CD14-positive monocyte (primary cell): ENCODE data around the gene UGT1A9. TPM values are rescaled to one million over a fixed set of nuclear protein-coding genes. Genes with fewer than 3 reads are reported as not detected.

Experiments used
- DNase-seq, 3 donors: peaks; one replicate each; pipeline ENCODE4 v3.0.0-alpha.2; 2011 to 2022
- H2AFZ ChIP-seq: 2 replicates; pipeline ENCODE4 v1.6.0; 2012; ENCODE audit warnings: mild to moderate bottlenecking, low read depth, low read length, inconsistent platforms; ENCODE audit not compliant: insufficient read depth, poor library complexity, severe bottlenecking
- H3K27ac ChIP-seq, 2 donors: 1 replicate in 1 of 2; 2 replicates in 1 of 2; pipeline ENCODE4 v1.5.1; 2012 to 2013; ENCODE audit warnings: low read length in 2 of 2, control low read depth in 1 of 2, inconsistent platforms in 1 of 2, low read depth in 1 of 2, mild to moderate bottlenecking in 1 of 2
- H3K27me3 ChIP-seq, 2 donors: one replicate each; pipeline versions ENCODE4 v1.6.0 to v1.6.1; 2011 to 2013; ENCODE audit warnings: low read length in 2 of 2; ENCODE audit not compliant: control insufficient read depth in 2 of 2, insufficient read depth in 2 of 2
- H3K36me3 ChIP-seq, 2 donors: replicated peaks in 1 of 2; 1 replicate in 1 of 2; 2 replicates in 1 of 2; pipeline versions ENCODE4 v1.5.1 to v1.6.1; 2012 to 2013; ENCODE audit warnings: low read length in 2 of 2, control low read depth in 1 of 2, inconsistent platforms in 1 of 2, mild to moderate bottlenecking in 1 of 2; ENCODE audit not compliant: insufficient read depth in 2 of 2, control insufficient read depth in 1 of 2
- H3K4me1 ChIP-seq, 2 donors: 1 replicate in 1 of 2; 2 replicates in 1 of 2; pipeline versions ENCODE4 v1.5.1 to v1.6.1; 2012 to 2013; ENCODE audit warnings: low read length in 2 of 2, control low read depth in 1 of 2, inconsistent platforms in 1 of 2, mild to moderate bottlenecking in 1 of 2, moderate library complexity in 1 of 2; ENCODE audit not compliant: insufficient read depth in 2 of 2, control insufficient read depth in 1 of 2
- H3K4me2 ChIP-seq: replicated peaks from 2 replicates; pipeline ENCODE3; 2012; ENCODE audit warnings: low read length, moderate library complexity, mild to moderate bottlenecking; ENCODE audit not compliant: poor library complexity, severe bottlenecking; ENCODE audit errors: extremely low read depth
- H3K4me3 ChIP-seq, 3 experiments: fragments of 200-600 bp in 1 of 3; sonication (generic) in 1 of 3; replicated peaks in 1 of 3; 1 replicate in 2 of 3; 2 replicates in 1 of 3; pipeline ENCODE4 v1.5.1; 2011 to 2013; ENCODE audit warnings: low read length in 3 of 3, mild to moderate bottlenecking in 3 of 3, control low read depth in 2 of 3, low read depth in 2 of 3, inconsistent platforms in 1 of 3, moderate library complexity in 1 of 3
- H3K79me2 ChIP-seq: 2 replicates; pipeline ENCODE4 v1.6.0; 2012; ENCODE audit warnings: mild to moderate bottlenecking, control low read depth, inconsistent platforms, low read length, moderate library complexity; ENCODE audit not compliant: insufficient read depth
- H3K9ac ChIP-seq: 2 replicates; pipeline ENCODE4 v1.6.0; 2017; ENCODE audit warnings: low read length, mild to moderate bottlenecking; ENCODE audit not compliant: insufficient read depth, poor library complexity, severe bottlenecking
- H3K9me3 ChIP-seq, 2 donors: replicated peaks in 1 of 2; 1 replicate in 1 of 2; 2 replicates in 1 of 2; pipeline versions ENCODE4 v1.5.1 to v1.6.1; 2012 to 2013; ENCODE audit warnings: low read length in 2 of 2, control low read depth in 1 of 2; ENCODE audit not compliant: control insufficient read depth in 1 of 2, insufficient read depth in 1 of 2
- H4K20me1 ChIP-seq: 2 replicates; pipeline ENCODE4 v1.6.0; 2012; ENCODE audit warnings: mild to moderate bottlenecking, low read length, control low read depth, moderate library complexity; ENCODE audit not compliant: insufficient read depth
- H3K27ac Mint-ChIP-seq, 7 donors: one replicate each; pipeline ENCODE4 v1.8.0; 2020; ENCODE audit warnings: mild to moderate bottlenecking in 7 of 7, mixed read lengths in 7 of 7, moderate library complexity in 6 of 7, inconsistent platforms in 2 of 7
- H3K27me3 Mint-ChIP-seq, 3 donors: one replicate each; pipeline ENCODE4 v1.8.0; 2021 to 2022; ENCODE audit warnings: low read depth in 3 of 3, mild to moderate bottlenecking in 3 of 3, mixed read lengths in 3 of 3, moderate library complexity in 3 of 3, inconsistent platforms in 1 of 3
- H3K36me3 Mint-ChIP-seq, 2 donors: one replicate each; pipeline ENCODE4 v1.8.0; 2020; ENCODE audit warnings: mixed read lengths in 2 of 2, inconsistent platforms in 1 of 2, mild to moderate bottlenecking in 1 of 2
- H3K4me1 Mint-ChIP-seq: one replicate; pipeline ENCODE4 v1.8.0; 2020; ENCODE audit warnings: mild to moderate bottlenecking, mixed read lengths
- H3K4me3 Mint-ChIP-seq, 2 donors: one replicate each; pipeline ENCODE4 v1.8.0; 2020; ENCODE audit warnings: mild to moderate bottlenecking in 2 of 2, mixed read lengths in 2 of 2, moderate library complexity in 1 of 2
- H3K9me3 Mint-ChIP-seq, 7 donors: one replicate each; pipeline ENCODE4 v1.8.0; 2020 to 2022; ENCODE audit warnings: mixed read lengths in 7 of 7, mild to moderate bottlenecking in 6 of 7, moderate library complexity in 6 of 7, inconsistent platforms in 2 of 7
- CTCF ChIP-seq: fragments of 200-600 bp; IDR thresholded peaks from one replicate; pipeline ENCODE4 v1.8.0; 2022; ENCODE audit warnings: antibody characterized with exemption, mild to moderate bottlenecking
- WGBS: methylation state at CpG from one replicate; pipeline ENCODE4 v1.1.5; 2013; ENCODE audit warnings: missing lambda C conversion rate; ENCODE audit not compliant: insufficient coverage; 5-methylcytosine and 5-hydroxymethylcytosine counted together
- intact Hi-C, 2 donors: fragments of 100-400 bp; cut with micrococcal nuclease; formaldehyde crosslinking; loops; one replicate each; pipeline versions ENCODE4 v1.15.0 to v1.15.1; 2023
- polyA plus RNA-seq, 3 donors: library from polyadenylated mRNA; depleted of rRNA in 1 of 3; unstranded in 2 of 3; stranded (reverse) in 1 of 3; fragments of 300-500 nt in 2 of 3; fragments of >200 nt in 1 of 3; fragmentation: Illumina TruSeq in 2 of 3; gene quantifications; 1 replicate in 2 of 3; 2 replicates in 1 of 3; pipeline ENCODE4 v1.2.3, GENCODE V29; 2012 to 2021

Gene UGT1A9
- polyA plus RNA-seq, 3 donors: not detected

- Mint-ChIP-seq H3K36me3 (no peaks in the 10 kb centered on the region), H3K27ac (no peak overlapping the region), H3K27me3 (peaks cover 0 to 3% (median 3%) of the 10 kb centered on the region in 3 donors), H3K9me3 (peaks cover 0 to 4% (median 0%) of the 10 kb centered on the region in 7 donors), H3K4me1 (no peaks in the 10 kb centered on the region), H3K4me3 (no peak overlapping the region)
- no peaks in the 10 kb centered on the region for H3K36me3 ChIP-seq
- H3K27ac ChIP-seq: no peak overlapping the region
- H3K27me3 ChIP-seq: no peaks in the 10 kb centered on the region
- intact Hi-C loops: no loop called here
- no CpG with 5 or more reads among the region's 3 CpGs for WGBS
- H3K4me3 ChIP-seq: no peak overlapping the region
- no peak for TF ChIP-seq CTCF
- DNase-seq: no peak
- no peaks in the 10 kb centered on the region for H3K79me2 ChIP-seq
- H3K4me2 ChIP-seq: no peak overlapping the region
- no peaks in the 10 kb centered on the region for H4K20me1 ChIP-seq
- H3K4me1 ChIP-seq: no peaks in the 10 kb centered on the region
- H2AFZ ChIP-seq: no peak overlapping the region
- no peaks in the 10 kb centered on the region for H3K9me3 ChIP-seq
- no peak overlapping the region for H3K9ac ChIP-seq
Measured at GRCh38 chr2:233702238-233702637, 30.5 kb downstream of the UGT1A9 start.

GRCh38 chr2:233705911-233706506 lies 34.3 kb downstream of the UGT1A9 start:
- no peak overlapping the region for H3K4me3 Mint-ChIP-seq
- H3K9me3 Mint-ChIP-seq: peaks cover 0 to 3% (median 0%) of the 10 kb centered on the region in 7 donors
- WGBS: 0% methylated on average over 1 of the region's 4 CpGs
- Histone ChIP-seq H3K27ac (no peak overlapping the region), H3K9me3 (no peaks in the 10 kb centered on the region), H4K20me1 (no peaks in the 10 kb centered on the region), H3K79me2 (no peaks in the 10 kb centered on the region), H3K4me2 (no peak overlapping the region), H2AFZ (no peak overlapping the region), H3K4me3 (no peak overlapping the region), H3K4me1 (no peaks in the 10 kb centered on the region), H3K9ac (no peak overlapping the region), H3K27me3 (no peaks in the 10 kb centered on the region), H3K36me3 (no peaks in the 10 kb centered on the region)
- no peak for DNase-seq
- intact Hi-C loops: no loop called here
- no peaks in the 10 kb centered on the region for H3K4me1 Mint-ChIP-seq
- H3K36me3 Mint-ChIP-seq: no peaks in the 10 kb centered on the region
- no peak overlapping the region for H3K27ac Mint-ChIP-seq
- peaks cover under 1 to 4% (median 4%) of the 10 kb centered on the region in 3 donors for H3K27me3 Mint-ChIP-seq
- no peak for TF ChIP-seq CTCF
